Measurements from ENCODE around the gene OR10K1.
"Not testable (repeated sequence)": the region's sequence is repeated elsewhere in the genome, so short reads cannot be mapped to it uniquely, and the experiment has no call there.

Gene OR10K1

GRCh38 chr1:158461534-158461933 lies at the start of gene OR10K1:
OR10K1 (plus strand) TSS chr1:158461834; CDS start chr1:158465562, 3,728 bp downstream.
- no peak for DNase-seq (ENCODE audit: low read depth)

GRCh38 chr1:158414651-158415345 lies 46.8 kb upstream of the OR10K1 start:
- DNase-seq (ENCODE audit: low read depth), result no peak

GRCh38 chr1:158417586-158417985 lies 44.0 kb upstream of the OR10K1 start:
- no peak for DNase-seq (ENCODE audit: low read depth)

GRCh38 chr1:158422212-158422611 lies 39.4 kb upstream of the OR10K1 start:
- DNase-seq (ENCODE audit: low read depth), result no peak

- no peak for DNase-seq (ENCODE audit: low read depth)
These were observed 36.6 kb upstream of the OR10K1 start for GRCh38 chr1:158425027-158425426.

GRCh38 chr1:158426137-158426536 lies 35.5 kb upstream of the OR10K1 start, which contains the start of gene OR10K2:
OR10K2 (minus strand) TSS chr1:158426237; CDS start chr1:158420866, 5,371 bp downstream.
- DNase-seq (ENCODE audit: low read depth), result no peak

- not testable (repeated sequence) for DNase-seq (ENCODE audit: low read depth)
These were observed 31.5 kb upstream of the OR10K1 start for GRCh38 chr1:158430163-158430562.

GRCh38 chr1:158434741-158435140 lies 26.9 kb upstream of the OR10K1 start:
- DNase-seq (ENCODE audit: low read depth), result no peak

- no peak for DNase-seq (ENCODE audit: low read depth)
These were observed 16.3 kb upstream of the OR10K1 start for GRCh38 chr1:158445376-158445775.

GRCh38 chr1:158454537-158454936 lies 7.1 kb upstream of the OR10K1 start:
- no peak for DNase-seq (ENCODE audit: low read depth)

GRCh38 chr1:158457246-158457645 lies 4.4 kb upstream of the OR10K1 start:
- DNase-seq (ENCODE audit: low read depth), result no peak

- DNase-seq (ENCODE audit: low read depth), result no peak
These were observed 3.4 kb upstream of the OR10K1 start for GRCh38 chr1:158458263-158458662.

GRCh38 chr1:158471920-158472319 lies 10.3 kb downstream of the OR10K1 start, which contains the start of gene OR10R2:
OR10R2 (plus strand) TSS chr1:158472220; CDS start chr1:158472326, 106 bp downstream.
- DNase-seq (ENCODE audit: low read depth), result no peak

- DNase-seq (ENCODE audit: low read depth), result no peak
These were observed 23.8 kb downstream of the OR10K1 start for GRCh38 chr1:158485455-158485854.

- no peak for DNase-seq (ENCODE audit: low read depth)
These were observed 29.7 kb downstream of the OR10K1 start for GRCh38 chr1:158491316-158491715.

GRCh38 chr1:158493054-158493453 lies 31.4 kb downstream of the OR10K1 start:
- no peak for DNase-seq (ENCODE audit: low read depth)

GRCh38 chr1:158494796-158495195 lies 33.2 kb downstream of the OR10K1 start:
- no peak for DNase-seq (ENCODE audit: low read depth)

- no peak for DNase-seq (ENCODE audit: low read depth)
These were observed 34.7 kb downstream of the OR10K1 start for GRCh38 chr1:158496374-158496773.

GRCh38 chr1:158506369-158506987 lies 44.8 kb downstream of the OR10K1 start:
- DNase-seq (ENCODE audit: low read depth), result no peak

- DNase-seq (ENCODE audit: low read depth), result no peak
These were observed 45.9 kb downstream of the OR10K1 start for GRCh38 chr1:158507511-158507910.

GRCh38 chr1:158509471-158510156 lies 48.0 kb downstream of the OR10K1 start:
- DNase-seq (ENCODE audit: low read depth), result no peak

GRCh38 chr1:158516966-158517365 lies 55.3 kb downstream of the OR10K1 start:
- DNase-seq (ENCODE audit: low read depth), result no peak

Measured in GM04503 (cell line).